HG03571 (cell line): ENCODE data around the gene CKMT2.

ENCODE experiments used
- ATAC-seq: cut with Tn5 transposase; IDR thresholded peaks from one replicate; pipeline ENCODE4 v1.9.1; 2021; ENCODE audit not compliant: unreplicated experiment

The CKMT2 gene

GRCh38 chr5:81214848-81215247 is 18.3 kb upstream of the CKMT2 start:
- ATAC-seq: no peak

- ATAC-seq: no peak
Observed at GRCh38 chr5:81216152-81216551, 17.0 kb upstream of the CKMT2 start.

DNA sequence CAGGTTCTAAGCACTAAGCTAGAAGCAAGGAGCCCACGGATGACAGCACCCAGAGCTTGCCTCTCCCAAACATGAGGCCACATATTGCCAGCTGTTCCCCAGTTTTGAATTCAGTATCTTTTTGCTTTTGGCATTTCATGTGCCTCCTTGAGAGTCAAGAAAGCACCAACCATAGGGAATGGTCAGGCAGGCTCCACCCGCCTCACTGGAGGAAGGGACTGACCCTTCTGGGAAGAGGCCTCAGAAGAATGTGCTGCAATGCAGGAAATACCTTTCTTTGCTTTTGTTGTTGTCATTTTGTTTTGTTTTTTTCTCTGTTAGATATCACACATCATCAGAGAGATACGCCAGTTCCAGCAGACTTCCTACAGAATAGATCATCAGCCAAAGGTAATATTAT is 13.7 kb upstream of the CKMT2 start:
- no peak for ATAC-seq

DNA sequence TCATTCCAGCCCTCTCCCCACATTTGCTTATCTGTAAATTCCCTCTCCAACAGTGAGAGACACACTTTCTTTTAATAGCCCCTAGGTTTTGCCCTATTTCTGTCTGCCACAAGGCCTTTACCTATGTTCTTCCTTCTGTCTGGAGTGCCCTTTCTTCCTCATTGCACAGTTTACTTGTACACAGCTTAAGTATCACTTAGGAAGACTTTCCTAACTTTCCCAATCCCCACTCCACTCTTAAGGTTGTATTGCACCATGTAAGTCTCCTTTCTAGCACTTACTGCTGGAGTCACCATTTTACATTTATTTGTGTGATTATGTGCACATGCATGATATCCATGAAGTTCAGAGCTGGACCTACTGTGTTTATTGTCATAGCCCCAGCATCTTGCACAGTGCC is 10.8 kb upstream of the CKMT2 start:
- ATAC-seq: no peak

DNA sequence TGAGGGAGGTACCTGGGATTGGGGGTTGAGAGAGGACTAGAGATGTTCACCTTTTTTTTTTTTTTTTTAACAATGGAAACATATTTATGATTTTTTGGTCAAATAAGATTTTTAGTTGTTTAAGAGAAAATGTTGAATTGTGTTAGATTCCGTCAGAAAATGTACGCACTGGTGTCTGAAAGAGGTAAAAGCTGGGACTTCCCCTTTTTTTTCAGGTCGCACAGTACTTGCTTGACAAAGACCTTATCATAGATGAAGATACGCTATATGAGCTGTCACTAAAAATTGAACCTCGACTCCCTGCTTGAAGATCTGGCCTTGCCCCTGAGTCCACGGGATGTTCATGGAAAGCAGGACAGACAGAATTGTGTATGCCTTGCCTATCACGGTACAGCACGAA is 7.7 kb upstream of the CKMT2 start:
- ATAC-seq: no peak

DNA sequence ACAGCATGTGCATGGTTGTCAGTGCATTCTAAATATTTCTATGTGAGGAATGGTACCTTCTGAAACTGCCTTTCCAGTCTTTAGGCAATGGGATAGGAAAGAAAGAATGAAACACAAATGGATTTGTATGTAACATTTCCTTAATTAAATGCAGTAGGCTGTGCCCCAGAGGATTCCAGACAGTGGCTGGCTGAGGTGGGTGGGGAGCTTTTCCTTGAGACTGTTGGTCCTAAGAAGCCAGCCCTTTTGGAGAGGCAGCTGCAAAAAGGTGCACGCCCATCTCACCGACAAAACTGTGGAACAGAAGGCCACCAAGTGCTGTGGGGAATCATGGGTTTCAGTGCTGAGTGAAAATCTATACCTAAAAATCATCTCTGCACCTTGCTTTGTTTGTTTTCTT is 6.8 kb upstream of the CKMT2 start:
- ATAC-seq: no peak

DNA sequence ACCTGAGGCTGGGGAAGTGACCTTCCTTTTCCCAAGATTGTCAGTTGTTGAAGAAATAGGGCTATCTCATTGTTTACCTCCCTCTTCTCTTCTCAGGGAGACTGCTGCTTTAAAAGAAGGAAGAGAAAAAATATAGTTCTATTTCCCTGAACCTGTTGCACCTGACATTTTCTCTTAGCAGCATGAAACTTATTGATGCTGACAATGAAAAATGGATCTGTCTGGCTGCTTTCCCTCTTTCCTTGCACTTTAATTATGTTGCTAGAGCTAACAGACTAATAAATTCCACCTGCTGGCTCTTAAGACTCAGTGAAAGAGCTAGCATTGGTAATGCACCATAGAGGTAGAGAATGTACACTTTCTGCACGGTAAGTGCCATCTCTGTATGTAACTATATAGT is 6.2 kb upstream of the CKMT2 start:
- ATAC-seq: no peak

- no peak for ATAC-seq
Observed at GRCh38 chr5:81228084-81228483, 5.0 kb upstream of the CKMT2 start.

- no peak for ATAC-seq
Observed at GRCh38 chr5:81230416-81230815, 2.7 kb upstream of the CKMT2 start.

- no peak for ATAC-seq
Observed at GRCh38 chr5:81232464-81233079, 550 bp upstream of the CKMT2 start.

GRCh38 chr5:81234299-81234698 is 1.2 kb downstream of the CKMT2 start:
- no peak for ATAC-seq

DNA sequence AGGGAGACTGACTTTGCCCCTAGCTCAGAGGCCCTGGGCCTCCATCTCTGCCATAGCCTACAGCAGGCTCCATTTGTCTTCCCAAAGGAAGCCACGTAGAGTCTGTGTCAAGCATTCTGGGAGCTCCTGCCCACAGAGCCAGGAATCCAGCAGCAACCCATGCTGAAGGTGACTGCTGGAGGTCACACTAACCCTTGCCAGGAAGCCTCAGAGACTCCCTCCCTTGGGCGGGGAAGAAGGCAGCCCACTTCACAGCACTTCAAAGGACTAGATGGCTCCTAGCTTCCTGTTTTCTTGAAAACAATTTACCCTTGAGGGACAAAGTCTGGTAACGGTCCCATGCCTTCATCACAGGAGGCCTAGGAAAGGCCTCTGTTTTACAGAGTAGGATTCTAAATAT is 1.7 kb downstream of the CKMT2 start:
- ATAC-seq: no peak

DNA sequence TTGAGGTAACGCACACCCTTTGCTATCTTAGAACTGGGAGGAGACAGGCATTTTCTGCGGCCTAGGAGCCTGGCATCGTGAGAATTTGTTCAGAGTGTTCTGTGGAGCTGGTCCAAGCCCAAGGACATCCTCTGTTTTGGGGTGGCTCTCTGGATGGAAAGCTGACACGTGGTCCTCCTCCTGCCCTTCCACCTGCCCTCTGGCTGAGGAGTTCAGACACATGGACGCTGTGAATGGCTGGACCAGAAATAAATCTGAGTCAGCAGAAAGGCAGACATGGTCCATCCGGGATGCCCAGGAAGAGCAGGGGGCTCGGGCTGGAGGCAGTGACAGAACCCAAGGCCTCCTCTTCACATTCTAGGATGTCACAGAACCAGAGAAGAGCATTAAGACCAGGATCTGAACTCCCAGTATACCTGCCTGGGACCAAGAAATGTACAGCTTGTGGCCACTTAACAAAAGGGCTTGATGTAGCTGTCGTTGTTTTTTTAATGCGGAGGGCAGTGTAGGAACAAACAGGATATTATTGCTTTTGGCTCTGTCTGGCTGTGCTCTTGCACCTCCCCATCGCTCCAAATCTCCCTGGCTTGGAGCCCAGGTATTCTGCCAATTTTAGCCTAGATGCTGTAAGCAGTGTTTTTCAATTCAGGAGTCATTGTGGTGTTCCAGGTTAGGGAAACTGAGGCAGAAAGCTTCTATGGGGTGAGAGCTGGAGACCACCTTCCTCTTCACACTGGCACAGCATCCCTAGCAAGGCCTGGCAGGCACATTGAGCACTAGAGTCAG is 2.4 kb downstream of the CKMT2 start:
- ATAC-seq: no peak

DNA sequence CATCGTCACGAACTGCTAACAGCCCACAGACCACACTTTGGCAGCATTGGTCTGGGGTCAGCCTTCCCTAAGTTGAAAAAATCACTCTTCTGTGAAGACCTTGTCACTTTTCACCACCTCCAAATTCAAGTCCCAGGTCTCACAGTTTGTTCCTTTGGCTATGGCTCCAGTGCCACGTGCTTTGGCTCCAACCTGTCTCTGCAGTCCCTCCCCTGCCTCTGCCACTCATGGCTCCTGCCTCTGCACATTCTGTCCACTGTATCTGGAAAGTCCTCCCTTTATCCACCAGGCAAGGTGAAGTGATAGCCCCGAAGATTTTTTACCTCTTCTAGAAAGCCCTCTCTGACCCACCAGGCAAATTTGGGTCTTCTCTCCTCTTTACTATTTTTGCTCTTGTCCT is 5.3 kb downstream of the CKMT2 start:
- ATAC-seq: no peak

GRCh38 chr5:81239613-81240012 is 6.5 kb downstream of the CKMT2 start:
- ATAC-seq: no peak

DNA sequence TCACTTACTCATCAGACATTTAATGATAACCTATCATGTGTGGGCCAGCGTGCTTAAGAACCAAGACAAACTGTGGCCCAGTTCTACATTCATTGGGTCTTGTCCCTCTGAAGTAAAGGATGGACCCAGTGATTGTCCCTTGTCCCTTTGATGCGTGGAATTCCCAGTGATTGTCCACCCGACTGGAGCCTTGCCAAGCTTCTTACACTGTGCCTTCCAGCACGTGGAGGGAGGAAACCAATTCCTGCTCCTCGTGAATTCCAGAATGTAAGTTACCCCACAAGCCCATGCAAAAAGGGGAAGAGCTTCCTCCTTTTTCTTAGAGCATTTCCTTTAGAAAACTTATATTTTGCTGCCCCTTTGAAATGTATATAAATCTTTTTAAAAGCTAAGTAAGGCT is 7.9 kb downstream of the CKMT2 start:
- ATAC-seq: no peak

DNA sequence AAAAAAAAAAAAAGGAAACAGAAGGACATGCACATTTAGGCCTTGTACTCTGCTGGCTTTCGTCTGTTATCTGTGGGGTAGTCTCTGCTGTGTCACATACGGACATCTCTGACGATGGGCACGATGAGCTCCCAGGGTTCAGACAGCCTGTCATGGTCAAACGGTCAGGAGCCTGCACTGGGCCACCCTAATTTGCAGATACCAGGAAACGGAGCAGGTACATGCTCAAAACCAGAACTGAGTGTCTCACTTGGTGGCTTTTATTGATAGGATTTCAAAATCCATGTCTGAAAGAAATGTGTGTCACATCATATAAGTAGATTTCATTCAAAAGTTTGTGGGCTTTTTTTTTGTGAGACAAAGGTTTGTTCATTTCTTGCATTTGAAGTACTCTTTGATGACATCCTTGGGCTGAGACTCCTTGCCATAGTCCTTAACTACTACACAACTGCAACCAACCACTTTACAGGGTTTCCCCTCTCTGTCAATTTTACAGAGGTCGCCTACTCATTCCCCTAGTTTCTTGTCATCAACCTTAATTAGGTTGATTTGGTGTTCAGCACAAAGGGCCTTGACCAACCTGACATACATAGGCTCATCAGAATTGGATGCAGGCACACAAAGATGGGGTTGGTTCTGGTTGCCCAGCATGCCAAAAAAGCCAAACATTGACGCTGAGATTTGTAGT is 9.0 kb downstream of the CKMT2 start:
- ATAC-seq: no peak

DNA sequence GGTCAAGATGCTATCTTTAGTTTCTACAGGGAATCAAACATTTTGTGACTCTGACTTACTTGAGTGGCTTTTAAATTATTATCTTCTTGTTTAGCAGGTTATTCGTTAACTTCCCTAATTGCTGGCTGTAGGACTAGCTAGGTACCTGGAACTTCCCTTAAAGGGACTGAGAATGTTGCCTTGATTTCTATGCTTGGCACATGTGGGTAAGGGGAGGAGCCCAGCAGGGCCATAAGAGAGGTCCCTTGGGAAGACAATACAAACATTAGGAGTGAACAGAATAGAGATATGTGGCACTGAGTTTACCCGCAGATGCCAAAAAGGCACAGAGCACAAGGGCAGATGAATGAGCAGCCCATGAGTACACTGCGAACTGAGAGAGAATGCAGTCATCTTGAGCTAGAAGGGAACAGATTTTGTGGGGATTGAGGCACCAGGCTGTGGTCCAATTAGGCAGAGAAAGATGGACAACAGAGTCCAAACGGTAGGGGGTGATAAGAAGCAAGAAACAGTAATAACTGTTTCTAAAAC is 9.8 kb downstream of the CKMT2 start:
- ATAC-seq: no peak

DNA sequence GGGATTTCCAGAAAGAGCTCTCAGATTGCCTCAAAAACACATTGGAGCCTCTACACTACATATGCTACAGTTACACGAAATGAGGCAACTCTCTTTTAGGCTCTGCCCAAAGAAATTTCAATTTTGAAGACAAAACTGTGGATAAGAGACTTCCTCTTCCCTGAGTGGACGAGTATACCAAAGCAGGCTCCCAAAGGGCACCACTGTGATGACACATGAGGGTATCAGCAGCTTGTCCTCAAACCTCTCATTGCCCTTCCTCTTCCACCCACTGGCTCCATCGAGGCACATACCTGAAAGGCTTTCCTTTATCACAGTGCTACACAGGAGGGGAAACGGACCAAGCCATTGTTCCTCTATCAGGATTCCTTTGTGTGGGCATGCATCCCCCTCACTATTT is 11.3 kb downstream of the CKMT2 start:
- no peak for ATAC-seq

DNA sequence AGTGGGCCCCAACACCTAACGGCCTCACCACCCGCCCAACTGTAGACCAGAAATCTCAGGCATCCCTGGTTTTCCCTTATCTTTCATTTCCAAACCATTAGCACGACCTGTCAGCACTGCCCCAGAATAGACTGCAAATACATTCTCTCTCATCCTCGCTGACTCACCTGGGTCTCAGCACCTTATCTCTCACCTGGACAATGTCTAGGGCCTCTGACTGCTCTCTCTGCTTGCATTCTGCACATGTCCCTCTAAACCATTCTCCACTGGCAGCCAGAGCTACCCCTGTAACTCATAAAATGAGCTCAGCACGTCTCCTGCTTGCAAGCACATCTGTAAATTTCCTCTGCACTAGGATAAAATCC is 12.7 kb downstream of the CKMT2 start:
- no peak for ATAC-seq

- ATAC-seq: no peak
Observed at GRCh38 chr5:81246697-81247096, 13.6 kb downstream of the CKMT2 start.

DNA sequence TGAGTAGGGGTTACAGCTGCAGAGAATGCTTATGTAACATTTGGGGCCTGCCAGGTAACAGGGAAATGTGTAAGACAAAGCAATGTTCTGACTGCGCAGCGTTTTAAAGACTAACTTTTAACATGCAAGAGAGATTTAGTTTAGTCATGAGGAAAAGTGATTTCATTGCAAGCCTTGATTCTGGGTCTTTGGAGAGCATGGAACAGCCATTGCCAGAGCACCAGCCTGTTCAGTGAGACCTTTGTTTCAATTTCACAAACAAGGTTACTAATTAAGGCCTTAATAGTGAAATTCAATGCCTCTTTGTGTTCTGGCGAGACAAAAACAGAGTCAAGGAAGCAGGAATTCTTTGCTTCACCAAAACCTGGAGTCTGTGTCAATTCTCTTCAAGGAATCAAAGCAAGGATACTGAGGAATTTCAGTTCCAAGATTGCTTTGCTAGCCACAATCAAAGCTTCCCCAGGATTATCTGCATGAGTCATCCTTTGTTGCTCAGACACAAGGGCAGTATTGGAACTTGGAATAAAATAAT is 14.4 kb downstream of the CKMT2 start:
- ATAC-seq: no peak
